Measurements from ENCODE around the gene KIF1C.

Gene KIF1C

GRCh38 chr17:5043524-5043923, 45.8 kb downstream of the KIF1C start:
- no peak for TF ChIP-seq CTCF (IDR thresholded peaks at IDR 0.05; ENCODE audit: control insufficient read depth, extremely low read depth, insufficient read depth)

GRCh38 chr17:5044630-5045029, 46.9 kb downstream of the KIF1C start:
- H3K4me3 ChIP-seq (ENCODE audit: low read depth, low read length), result no peak overlapping the region
- no peak for DNase-seq (ENCODE audit: low read depth)
- no peak for TF ChIP-seq CTCF (IDR thresholded peaks at IDR 0.05; ENCODE audit: control insufficient read depth, extremely low read depth, insufficient read depth)

More at GRCh38 chr17:5043524-5043923, 45.8 kb downstream of the KIF1C start:
- no peak for DNase-seq (ENCODE audit: low read depth)
- no peak overlapping the region for H3K4me3 ChIP-seq (ENCODE audit: low read depth, low read length)

GRCh38 chr17:5045496-5045895, 47.7 kb downstream of the KIF1C start:
- no peak for DNase-seq (ENCODE audit: low read depth)
- H3K4me3 ChIP-seq (ENCODE audit: low read depth, low read length), result no peak overlapping the region
- TF ChIP-seq CTCF (IDR thresholded peaks at IDR 0.05; ENCODE audit: control insufficient read depth, extremely low read depth, insufficient read depth), result no peak

- DNase-seq (ENCODE audit: low read depth), result no peak
- no peak overlapping the region for H3K4me3 ChIP-seq (ENCODE audit: low read depth, low read length)
- no peak for TF ChIP-seq CTCF (IDR thresholded peaks at IDR 0.05; ENCODE audit: control insufficient read depth, extremely low read depth, insufficient read depth)
Measured at GRCh38 chr17:5047446-5047845, 49.7 kb downstream of the KIF1C start.

- DNase-seq (ENCODE audit: low read depth), result no peak
- no peak for TF ChIP-seq CTCF (IDR thresholded peaks at IDR 0.05; ENCODE audit: control insufficient read depth, extremely low read depth, insufficient read depth)
- no peak overlapping the region for H3K4me3 ChIP-seq (ENCODE audit: low read depth, low read length)
Measured at GRCh38 chr17:5049314-5049841, 51.6 kb downstream of the KIF1C start.

GRCh38 chr17:5050278-5050677, 52.5 kb downstream of the KIF1C start:
- no peak for TF ChIP-seq CTCF (IDR thresholded peaks at IDR 0.05; ENCODE audit: control insufficient read depth, extremely low read depth, insufficient read depth)
- DNase-seq (ENCODE audit: low read depth), result no peak
- no peak overlapping the region for H3K4me3 ChIP-seq (ENCODE audit: low read depth, low read length)

GRCh38 chr17:5055543-5055942, 57.8 kb downstream of the KIF1C start:
- no peak for DNase-seq (ENCODE audit: low read depth)

More at GRCh38 chr17:5055543-5055942, 57.8 kb downstream of the KIF1C start:
- no peak for TF ChIP-seq CTCF (IDR thresholded peaks at IDR 0.05; ENCODE audit: control insufficient read depth, extremely low read depth, insufficient read depth)
- no peak overlapping the region for H3K4me3 ChIP-seq (ENCODE audit: low read depth, low read length)
